H9 (cell line): ENCODE measurements around the gene COL11A1. TPM values are rescaled to one million over a fixed set of nuclear protein-coding genes. Genes with fewer than 3 reads are reported as not detected.

ENCODE experiments used
- DNase-seq: peaks from one replicate; pipeline ENCODE4 v3.0.0-alpha.2; 2017
- H2AFZ ChIP-seq: one replicate; pipeline ENCODE4 v1.6.1; 2013; ENCODE audit warnings: mild to moderate bottlenecking, low read length, control low read depth, moderate library complexity
- H2AK5ac ChIP-seq: 2 replicates; pipeline ENCODE4 v1.6.1; 2013; ENCODE audit warnings: low read length, control low read depth, mixed read lengths; ENCODE audit not compliant: insufficient read length
- H2BK120ac ChIP-seq: one replicate; pipeline ENCODE4 v1.6.1; 2013; ENCODE audit warnings: low read depth, mild to moderate bottlenecking, low read length, control low read depth, inconsistent platforms; ENCODE audit not compliant: poor library complexity, severe bottlenecking
- H2BK12ac ChIP-seq: 2 replicates; pipeline ENCODE4 v1.6.1; 2013; ENCODE audit warnings: low read length, control low read depth, mixed read lengths, low read depth; ENCODE audit not compliant: insufficient read length
- H2BK15ac ChIP-seq: 2 replicates; pipeline ENCODE4 v1.6.1; 2013; ENCODE audit warnings: low read depth, low read length, control low read depth
- H2BK20ac ChIP-seq: one replicate; pipeline ENCODE4 v1.6.1; 2013; ENCODE audit warnings: low read depth, mild to moderate bottlenecking, low read length, control low read depth, inconsistent platforms; ENCODE audit not compliant: poor library complexity, severe bottlenecking
- H2BK5ac ChIP-seq: 2 replicates; pipeline ENCODE4 v1.6.1; 2013; ENCODE audit warnings: low read length, control low read depth, mixed read lengths; ENCODE audit not compliant: insufficient read length
- H3K14ac ChIP-seq: 2 replicates; pipeline ENCODE4 v1.6.1; 2013; ENCODE audit warnings: low read length, control low read depth; ENCODE audit not compliant: insufficient read depth
- H3K18ac ChIP-seq: 2 replicates; pipeline ENCODE4 v1.6.1; 2013; ENCODE audit warnings: low read depth, mild to moderate bottlenecking, mixed read lengths, low read length, control low read depth; ENCODE audit not compliant: insufficient read length
- H3K23ac ChIP-seq: 2 replicates; pipeline ENCODE4 v1.6.1; 2013; ENCODE audit warnings: low read length, control low read depth, mixed read lengths, low read depth; ENCODE audit not compliant: insufficient read length
- H3K23me2 ChIP-seq: 2 replicates; pipeline ENCODE4 v1.6.1; 2013; ENCODE audit warnings: low read depth, mild to moderate bottlenecking, mixed read lengths, low read length, control low read depth; ENCODE audit not compliant: insufficient read length, poor library complexity, severe bottlenecking
- H3K27ac ChIP-seq: 2 replicates; pipeline ENCODE4 v1.5.1; 2013; ENCODE audit warnings: low read length, control low read depth, mixed read lengths, low read depth; ENCODE audit not compliant: insufficient read length
- H3K27me3 ChIP-seq: 2 replicates; pipeline ENCODE4 v1.6.1; 2013; ENCODE audit warnings: low read length, control low read depth, inconsistent platforms; ENCODE audit not compliant: insufficient read depth
- H3K4ac ChIP-seq: 2 replicates; pipeline ENCODE4 v1.6.1; 2013; ENCODE audit warnings: low read depth, mild to moderate bottlenecking, control low read depth, inconsistent platforms, low read length, moderate library complexity
- H3K4me1 ChIP-seq: 2 replicates; pipeline ENCODE4 v1.6.1; 2013; ENCODE audit warnings: low read length, control low read depth, inconsistent platforms; ENCODE audit not compliant: insufficient read depth
- H3K4me2 ChIP-seq: 2 replicates; pipeline ENCODE4 v1.6.1; 2013; ENCODE audit warnings: low read length, control low read depth, mixed read lengths; ENCODE audit not compliant: insufficient read length, insufficient read depth
- H3K56ac ChIP-seq: 2 replicates; pipeline ENCODE4 v1.6.1; 2013; ENCODE audit warnings: low read depth, mild to moderate bottlenecking, mixed read lengths, low read length, control low read depth; ENCODE audit not compliant: insufficient read length
- H3K79me1 ChIP-seq: 2 replicates; pipeline ENCODE4 v1.6.1; 2013; ENCODE audit warnings: low read depth, mild to moderate bottlenecking, moderate library complexity, low read length, control low read depth, inconsistent platforms; ENCODE audit not compliant: insufficient read depth, poor library complexity, severe bottlenecking
- H3K79me2 ChIP-seq: 2 replicates; pipeline ENCODE4 v1.6.1; 2013; ENCODE audit warnings: low read length, control low read depth, inconsistent platforms; ENCODE audit not compliant: insufficient read depth
- H3K9ac ChIP-seq: 2 replicates; pipeline ENCODE4 v1.6.1; 2013; ENCODE audit warnings: low read length, control low read depth, mixed read lengths; ENCODE audit not compliant: insufficient read length; ENCODE audit errors: extremely low read depth
- H3K9me3 ChIP-seq: one replicate; pipeline ENCODE4 v1.6.1; 2013; ENCODE audit warnings: low read depth, low read length, inconsistent platforms; ENCODE audit not compliant: control insufficient read depth
- H3T11ph ChIP-seq: one replicate; pipeline ENCODE4 v1.6.1; 2013; ENCODE audit warnings: mild to moderate bottlenecking, low read length, control low read depth, inconsistent platforms
- H4K20me1 ChIP-seq: one replicate; pipeline ENCODE4 v1.6.1; 2013; ENCODE audit not compliant: control insufficient read depth, insufficient read length, insufficient read depth
- H4K5ac ChIP-seq: 2 replicates; pipeline ENCODE4 v1.6.1; 2013; ENCODE audit warnings: low read depth, mild to moderate bottlenecking, mixed read lengths, low read length, control low read depth; ENCODE audit not compliant: insufficient read length
- H4K8ac ChIP-seq: replicated peaks from 2 replicates; pipeline ENCODE4 v1.6.1; 2013; ENCODE audit warnings: low read length, control low read depth, mixed read lengths, low read depth; ENCODE audit not compliant: insufficient read length
- H4K91ac ChIP-seq: 2 replicates; pipeline ENCODE4 v1.6.1; 2013; ENCODE audit warnings: low read depth, mild to moderate bottlenecking, moderate library complexity, mixed read lengths, low read length, control low read depth; ENCODE audit not compliant: insufficient read length
- H3K27ac Mint-ChIP-seq, 3 experiments: 2 replicates in 2 of 3; 3 replicates in 1 of 3; pipeline ENCODE4 v1.8.0; 2020 to 2021; ENCODE audit warnings: mixed read lengths in 3 of 3, mild to moderate bottlenecking in 1 of 3, moderate library complexity in 1 of 3
- H3K27me3 Mint-ChIP-seq: 2 replicates; pipeline ENCODE4 v1.8.0; 2021; ENCODE audit warnings: low read depth, mild to moderate bottlenecking, moderate library complexity, mixed read lengths
- H3K36me3 Mint-ChIP-seq, 3 experiments: 2 replicates in 2 of 3; 3 replicates in 1 of 3; pipeline ENCODE4 v1.8.0; 2020 to 2021; ENCODE audit warnings: low read depth in 3 of 3, mixed read lengths in 3 of 3; ENCODE audit not compliant: insufficient read depth in 1 of 3
- H3K4me1 Mint-ChIP-seq, 2 experiments: 2 replicates each; pipeline ENCODE4 v1.8.0; 2020; ENCODE audit warnings: mixed read lengths in 2 of 2
- H3K4me3 Mint-ChIP-seq, 2 experiments: 2 replicates in 1 of 2; 3 replicates in 1 of 2; pipeline ENCODE4 v1.8.0; 2020 to 2021; ENCODE audit warnings: mild to moderate bottlenecking in 2 of 2, mixed read lengths in 2 of 2, moderate library complexity in 1 of 2
- H3K9me3 Mint-ChIP-seq, 2 experiments: 2 replicates in 1 of 2; 3 replicates in 1 of 2; pipeline ENCODE4 v1.8.0; 2020; ENCODE audit warnings: mild to moderate bottlenecking in 2 of 2, mixed read lengths in 2 of 2, moderate library complexity in 1 of 2
- CTCF ChIP-seq: fragments of 200-600 bp; sonication (generic); conservative IDR thresholded peaks from 3 replicates; pipeline ENCODE4 v1.8.0; 2021; ENCODE audit warnings: antibody characterized with exemption, mild to moderate bottlenecking
- WGBS: extraction: QIAGEN DNeasy Blood & Tissue Kit; methylation state at CpG from one replicate; pipeline ENCODE4 v1.1.7; 2013; ENCODE audit warnings: missing lambda C conversion rate, low lambda C conversion rate, mixed read lengths; ENCODE audit not compliant: insufficient read length; ENCODE audit errors: extremely low coverage; 5-methylcytosine and 5-hydroxymethylcytosine counted together
- total RNA-seq: library from RNA; stranded (reverse); gene quantifications from 2 replicates; pipeline ENCODE4 v1.2.1, GENCODE V29; 2021

The COL11A1 gene
- total RNA-seq, 1 experiment from 2014 or later, result 7.5 TPM

DNA sequence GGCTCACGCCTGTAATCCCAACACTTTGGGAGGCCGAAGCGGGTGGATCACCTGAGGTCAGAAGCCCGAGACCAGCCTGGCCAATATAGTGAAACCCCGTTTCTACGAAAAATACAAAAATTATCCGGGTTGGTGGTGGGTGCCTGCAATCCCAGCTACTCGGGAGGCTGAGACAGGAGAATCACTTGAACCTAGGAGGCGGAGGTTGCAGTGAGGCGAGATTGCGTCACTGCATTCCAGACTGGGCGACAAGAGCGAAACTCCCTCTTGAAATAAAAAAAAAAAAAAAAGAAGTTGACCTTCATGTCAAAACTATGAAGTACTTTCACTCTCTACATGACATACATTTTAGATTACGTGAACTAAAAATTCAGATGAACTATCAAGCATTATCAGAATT is 153.7 kb downstream of the COL11A1 start:
- H3K14ac ChIP-seq, result no peak overlapping the region
- H3T11ph ChIP-seq, result no peak overlapping the region
- no peak for DNase-seq
- no peak overlapping the region for H2AFZ ChIP-seq
- H3K79me2 ChIP-seq, result no peaks in the 10 kb centered on the region
- no peaks in the 10 kb centered on the region for H4K20me1 ChIP-seq
- no peak overlapping the region for H2BK20ac ChIP-seq
- no peak overlapping the region for H4K5ac ChIP-seq
- H3K27ac ChIP-seq, result no peak overlapping the region
- H3K27ac Mint-ChIP-seq, result no peak overlapping the region; a peak in 1 of 7 replicates
- no peaks in the 10 kb centered on the region for H3K9me3 ChIP-seq
- H3K4me1 Mint-ChIP-seq, result peaks cover 6% of the 10 kb centered on the region in 2 experiments
- peaks cover 3 to 9% (median 6%) of the 10 kb centered on the region in 3 experiments; a peak in 5 of 7 replicates for H3K36me3 Mint-ChIP-seq
- no peak overlapping the region for H4K91ac ChIP-seq
- no peak overlapping the region for H2AK5ac ChIP-seq
- no peak overlapping the region for H3K4ac ChIP-seq
- H3K9ac ChIP-seq, result no peak overlapping the region
- H2BK12ac ChIP-seq, result no peak overlapping the region
- no peak overlapping the region for H3K4me2 ChIP-seq
- no peaks in the 10 kb centered on the region for H3K27me3 Mint-ChIP-seq
- TF ChIP-seq CTCF, result no peak
- no peak overlapping the region for H2BK120ac ChIP-seq
- no peaks in the 10 kb centered on the region for H3K4me1 ChIP-seq
- H3K18ac ChIP-seq, result no peak overlapping the region
- H3K79me1 ChIP-seq, result no peaks in the 10 kb centered on the region
- no peak overlapping the region for H4K8ac ChIP-seq
- H3K56ac ChIP-seq, result no peak overlapping the region
- H3K23me2 ChIP-seq, result no peaks in the 10 kb centered on the region
- H3K9me3 Mint-ChIP-seq, result peaks cover 6 to 7% of the 10 kb centered on the region in 2 experiments; a peak in 3 of 5 replicates
- no peak overlapping the region for H2BK15ac ChIP-seq
- no peak overlapping the region for H3K4me3 Mint-ChIP-seq
- no peaks in the 10 kb centered on the region for H3K27me3 ChIP-seq
- H2BK5ac ChIP-seq, result no peak overlapping the region
- H3K23ac ChIP-seq, result no peak overlapping the region
- WGBS, result no CpG with 5 or more reads among the region's 14 CpGs
